Stomach (tissue), 4 donors: Measurements from ENCODE around the gene XXYLT1.

Experiments
- CTCF ChIP-seq, 7 experiments: fragments of 450-650 bp in 4 of 7; fragments of 200-600 bp in 3 of 7; sonication (generic) in 3 of 7; IDR thresholded peaks; one replicate each; pipeline ENCODE4 v1.5.1; 2016 to 2019; ENCODE audit warnings: antibody characterized with exemption in 7 of 7, control low read depth in 2 of 7, mild to moderate bottlenecking in 1 of 7
- POLR2A ChIP-seq, 4 donors: fragments of 450-650 bp; IDR thresholded peaks; one replicate each; pipeline ENCODE4 v1.6.1; 2016; ENCODE audit warnings: antibody characterized with exemption in 4 of 4, control low read depth in 2 of 4, mild to moderate bottlenecking in 1 of 4, moderate library complexity in 1 of 4

DNA sequence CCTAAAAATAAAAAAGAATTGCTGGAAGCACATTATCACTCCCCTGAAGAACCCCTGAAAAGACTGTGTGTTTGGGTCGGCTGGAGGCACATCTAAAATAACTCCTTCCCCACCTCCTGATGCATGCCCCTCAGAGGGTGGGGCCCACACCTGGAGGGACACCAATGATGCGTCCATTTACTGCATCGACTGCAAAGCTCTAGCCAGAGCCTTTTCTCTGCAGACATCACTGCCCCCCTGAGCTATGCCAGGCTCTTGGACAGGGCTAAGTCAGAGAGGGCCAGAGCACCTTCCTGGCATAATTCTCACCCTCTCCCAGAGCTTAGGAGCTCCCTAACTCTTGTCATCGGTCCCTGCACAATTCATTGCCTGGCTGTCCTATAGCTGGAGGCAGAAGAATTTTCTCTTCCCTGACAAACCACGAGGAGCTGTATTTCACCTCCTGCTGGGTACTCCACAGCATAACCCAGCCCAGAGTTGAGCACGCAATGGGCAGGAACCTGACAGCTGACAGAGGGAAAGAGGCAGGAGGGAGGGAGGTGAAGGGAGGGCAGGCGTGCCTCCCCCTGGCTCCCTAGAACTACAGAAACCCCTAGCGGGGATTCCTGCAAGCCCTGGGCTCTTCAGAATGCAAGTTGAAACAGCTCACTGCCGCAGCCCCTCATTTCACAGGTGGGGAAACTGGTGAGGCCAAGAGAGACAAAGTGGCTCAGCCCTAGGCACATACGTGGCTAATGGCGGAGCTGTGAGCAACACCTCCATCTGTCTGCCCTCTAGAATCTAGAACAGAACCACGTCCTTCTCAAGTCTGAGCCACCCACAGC is 46.6 kb downstream of the XXYLT1 start:
- TF ChIP-seq CTCF (IDR thresholded peaks at IDR 0.05) (no peak), POLR2A (IDR thresholded peaks at IDR 0.05) (no peak)
